HEK293T (cell line): ENCODE measurements around the gene KLF1.
A peak's percentile ranks its signal among the peaks of the same experiment; 100 is the strongest.

ENCODE experiments used
- CTCF ChIA-PET: fragments of 350-600 bp; formaldehyde crosslinking; extraction: SDS; loops from one replicate; lab custom pipeline; 2021; ENCODE audit warnings: antibody characterized with exemption, inconsistent platforms; lab: Yijun Ruan, JAX
- POLR2A ChIA-PET: fragments of 350-600 bp; formaldehyde crosslinking; extraction: SDS; loops from one replicate; lab custom pipeline; 2020; ENCODE audit warnings: antibody characterized with exemption, inconsistent platforms; lab: Yijun Ruan, JAX
- DNase-seq: peaks from one replicate; pipeline ENCODE4 v3.0.0; 2012; ENCODE audit warnings: mixed read lengths; ENCODE audit errors: extremely low spot score
- ARNT ChIP-seq: fragments of 450-650 bp; IDR thresholded peaks from 2 replicates; pipeline ENCODE4 v1.6.1; 2017; ENCODE audit warnings: mild to moderate bottlenecking
- BHLHE40 ChIP-seq: fragments of 450-650 bp; IDR thresholded peaks from 2 replicates; pipeline ENCODE4 v1.6.1; 2016; ENCODE audit warnings: mild to moderate bottlenecking, moderate library complexity, borderline replicate concordance
- CTBP1 ChIP-seq: fragments of 450-650 bp; IDR thresholded peaks from 2 replicates; pipeline ENCODE4 v1.6.1; 2016; ENCODE audit warnings: borderline replicate concordance
- ELF4 ChIP-seq: fragments of 450-650 bp; IDR thresholded peaks from 2 replicates; pipeline ENCODE4 v1.6.1; 2017; ENCODE audit warnings: antibody characterized with exemption
- FOXA1 ChIP-seq: fragments of 450-650 bp; IDR thresholded peaks from 2 replicates; pipeline ENCODE4 v1.6.1; 2016; ENCODE audit warnings: mild to moderate bottlenecking
- FOXM1 ChIP-seq: fragments of 450-650 bp; IDR thresholded peaks from 2 replicates; pipeline ENCODE4 v1.6.1; 2017; ENCODE audit warnings: mild to moderate bottlenecking, borderline replicate concordance
- HDGF ChIP-seq: fragments of 450-650 bp; IDR thresholded peaks from 2 replicates; pipeline ENCODE4 v1.6.1; 2017; ENCODE audit warnings: antibody characterized with exemption, borderline replicate concordance
- L3MBTL2 ChIP-seq: fragments of 450-650 bp; conservative IDR thresholded peaks from 2 replicates; pipeline ENCODE4 v1.6.1; 2016; ENCODE audit warnings: mild to moderate bottlenecking
- LEF1 ChIP-seq: fragments of 450-650 bp; IDR thresholded peaks from 2 replicates; pipeline ENCODE4 v1.6.1; 2017; ENCODE audit warnings: mild to moderate bottlenecking, borderline replicate concordance
- NFRKB ChIP-seq: fragments of 450-650 bp; IDR thresholded peaks from 2 replicates; pipeline ENCODE4 v1.6.1; 2016; ENCODE audit warnings: mild to moderate bottlenecking, moderate library complexity
- PKNOX1 ChIP-seq: fragments of 450-650 bp; IDR thresholded peaks from 2 replicates; pipeline ENCODE4 v1.6.1; 2016
- SP1 ChIP-seq: fragments of 450-650 bp; IDR thresholded peaks from 2 replicates; pipeline ENCODE4 v1.6.1; 2017
- SUZ12 ChIP-seq: fragments of 450-650 bp; IDR thresholded peaks from 2 replicates; pipeline ENCODE4 v1.6.1; 2016; ENCODE audit warnings: mild to moderate bottlenecking
- TARDBP ChIP-seq: fragments of 450-650 bp; IDR thresholded peaks from 2 replicates; pipeline ENCODE4 v1.6.1; 2016
- ZNF384 ChIP-seq: fragments of 450-650 bp; IDR thresholded peaks from 2 replicates; pipeline ENCODE4 v1.6.1; 2016

The KLF1 gene

GRCh38 chr19:12872941-12873890 is 13.8 kb downstream of the KLF1 start:
- CTCF ChIA-PET: no interaction called here
- TF ChIP-seq ARNT (no peak), SP1 (peak; percentile 31; the same call in 1 of the 2 replicates)
- DNase-seq: peak; percentile 66
- POLR2A ChIA-PET: interaction anchor here (0.7 to 2.0 kb wide), 3 partner anchors 8 to 192 kb away, joined by 3 to 10 read pairs (median 4); partner anchors contain the start of genes DNASE2 and GCDH

GRCh38 chr19:12872255-12872654 is 14.7 kb downstream of the KLF1 start:
- DNase-seq: no peak
- TF ChIP-seq ZNF384 (no peak), LEF1 (no peak), NFRKB (no peak), L3MBTL2 (no peak), SUZ12 (no peak)
- ChIA-PET POLR2A (interaction anchor here (1.0 to 2.0 kb wide), 2 partner anchors 9 to 19 kb away, joined by 4 to 10 read pairs; partner anchors contain the start of genes DNASE2 and GCDH), CTCF (interaction anchor here (0.6 kb wide), 1 partner anchor 21 kb away, joined by 3 read pairs; no protein-coding TSS in a partner anchor)

- DNase-seq: no peak
- ChIA-PET POLR2A (no interaction called here), CTCF (no interaction called here)
- TF ChIP-seq HDGF (no peak), ZNF384 (peak; percentile 63), ARNT (no peak), BHLHE40 (no peak)
Observed at GRCh38 chr19:12871681-12872080, 15.3 kb downstream of the KLF1 start.

GRCh38 chr19:12868540-12869112 is 18.4 kb downstream of the KLF1 start:
- DNase-seq: no peak
- CTCF ChIA-PET: no interaction called here
- POLR2A ChIA-PET: no interaction called here
- TF ChIP-seq TARDBP: no peak
- TF ChIP-seq PKNOX1: peak; percentile 97
- no peak for TF ChIP-seq ARNT
- TF ChIP-seq HDGF: no peak
- no peak for TF ChIP-seq LEF1
- no peak for TF ChIP-seq BHLHE40

- peak; percentile 88 for TF ChIP-seq ZNF384
- TF ChIP-seq ARNT: no peak
- no peak for TF ChIP-seq TARDBP
- 0 out of 2 replicates have a peak, but pooled peaks have one; percentile 73 for TF ChIP-seq HDGF
- TF ChIP-seq SP1: peak; percentile 55; the same call in 1 of the 2 replicates
- no peak for TF ChIP-seq SUZ12
- no peak for TF ChIP-seq BHLHE40
- no peak for TF ChIP-seq PKNOX1
- ChIA-PET POLR2A (no interaction called here), CTCF (interaction anchor here (0.7 kb wide), 1 partner anchor 20 kb away, joined by 3 read pairs; no protein-coding TSS in a partner anchor)
- DNase-seq: peak; percentile 94
Observed at GRCh38 chr19:12867120-12868099, 19.6 kb downstream of the KLF1 start.

GRCh38 chr19:12866416-12867119 is 20.4 kb downstream of the KLF1 start:
- DNase-seq: no peak
- ChIA-PET POLR2A (no interaction called here), CTCF (no interaction called here)
- TF ChIP-seq HDGF (no peak), TARDBP (no peak), L3MBTL2 (no peak), BHLHE40 (no peak), LEF1 (no peak), PKNOX1 (no peak), FOXM1 (no peak), ARNT (no peak), SP1 (no peak), CTBP1 (no peak), NFRKB (no peak), ELF4 (no peak), FOXA1 (no peak), SUZ12 (no peak)
